Measurements from ENCODE around the gene TIRAP.
A peak's percentile ranks its signal among the peaks of the same experiment; 100 is the strongest.

TIRAP gene

GRCh38 chr11:126290887-126291286, 8.0 kb downstream of the TIRAP start:
- H3K9me3 ChIP-seq: no peaks in the 10 kb centered on the region

GRCh38 chr11:126293726-126294125, 10.8 kb downstream of the TIRAP start:
- no peaks in the 10 kb centered on the region for H3K27me3 ChIP-seq
- no peaks in the 10 kb centered on the region for H3K9me3 ChIP-seq
- peaks cover 35% of the 10 kb centered on the region for H3K36me3 ChIP-seq
- DNase-seq: no peak
- H3K4me3 ChIP-seq (ENCODE audit: low read depth, low read length): no peak overlapping the region
- TF ChIP-seq CTCF (IDR thresholded peaks at IDR 0.05; ENCODE audit: low read depth, low read length): no peak
- H3K4me1 ChIP-seq: peaks cover 15% of the 10 kb centered on the region

More at GRCh38 chr11:126290887-126291286, 8.0 kb downstream of the TIRAP start:
- Histone ChIP-seq H3K27me3 (no peaks in the 10 kb centered on the region), H3K36me3 (peaks cover 30% of the 10 kb centered on the region), H3K4me3 (ENCODE audit: low read depth, low read length) (no peak overlapping the region), H3K4me1 (peaks cover 15% of the 10 kb centered on the region)
- no peak for TF ChIP-seq CTCF (IDR thresholded peaks at IDR 0.05; ENCODE audit: low read depth, low read length)
- DNase-seq: peak; percentile 77

- TF ChIP-seq CTCF (IDR thresholded peaks at IDR 0.05; ENCODE audit: low read depth, low read length): no peak
- peaks cover 40% of the 10 kb centered on the region for H3K36me3 ChIP-seq
- H3K4me3 ChIP-seq (ENCODE audit: low read depth, low read length): no peak overlapping the region
- H3K27me3 ChIP-seq: no peaks in the 10 kb centered on the region
- H3K9me3 ChIP-seq: no peaks in the 10 kb centered on the region
- no peak for DNase-seq
- H3K4me1 ChIP-seq: no peaks in the 10 kb centered on the region; the same call in 1 of the 2 replicates
Measured at GRCh38 chr11:126297004-126297403, 14.1 kb downstream of the TIRAP start.

GRCh38 chr11:126303623-126304456, 20.9 kb downstream of the TIRAP start, which contains the start of gene DCPS:
DCPS (plus strand) TSS chr11:126304060; CDS start chr11:126304081, 21 bp downstream.
- no peaks in the 10 kb centered on the region for H3K9me3 ChIP-seq
- TF ChIP-seq CTCF (IDR thresholded peaks at IDR 0.05; ENCODE audit: low read depth, low read length): no peak
- DNase-seq: peak; percentile 86
- H3K4me1 ChIP-seq: no peaks in the 10 kb centered on the region
- peaks cover 14% of the 10 kb centered on the region for H3K36me3 ChIP-seq
- no peaks in the 10 kb centered on the region for H3K27me3 ChIP-seq
- peak within 1 kb of the TSS; percentile 67 for H3K4me3 ChIP-seq (ENCODE audit: low read depth, low read length)

GRCh38 chr11:126304457-126305075, 21.7 kb downstream of the TIRAP start:
- no peak for TF ChIP-seq CTCF (IDR thresholded peaks at IDR 0.05; ENCODE audit: low read depth, low read length)
- Histone ChIP-seq H3K36me3 (peaks cover 14% of the 10 kb centered on the region), H3K9me3 (no peaks in the 10 kb centered on the region), H3K27me3 (no peaks in the 10 kb centered on the region), H3K4me1 (no peaks in the 10 kb centered on the region), H3K4me3 (ENCODE audit: low read depth, low read length) (peak overlapping the region; percentile 67)
- no peak for DNase-seq

GRCh38 chr11:126305699-126306098, 22.8 kb downstream of the TIRAP start:
- H3K36me3 ChIP-seq: peaks cover 11% of the 10 kb centered on the region
- H3K9me3 ChIP-seq: no peaks in the 10 kb centered on the region
- no peak overlapping the region for H3K4me3 ChIP-seq (ENCODE audit: low read depth, low read length)
- TF ChIP-seq CTCF (IDR thresholded peaks at IDR 0.05; ENCODE audit: low read depth, low read length): no peak
- no peak for DNase-seq
- no peaks in the 10 kb centered on the region for H3K27me3 ChIP-seq
- H3K4me1 ChIP-seq: no peaks in the 10 kb centered on the region

All from BE2C (cell line).